ENCODE measurements around the gene ARHGAP24.

- TF ChIP-seq CTCF (IDR thresholded peaks at IDR 0.05), result no peak
- TF ChIP-seq EP300 (IDR thresholded peaks at IDR 0.05), result no peak
Measured at GRCh38 chr4:85426366-85426765, 48.6 kb upstream of the ARHGAP24 start.
